HG03521 (cell line): ENCODE measurements around the gene DEFB132.
"Not testable (repeated sequence)": the region's sequence is repeated elsewhere in the genome, so short reads cannot be mapped to it uniquely, and the experiment has no call there.

Source experiments
- ATAC-seq: cut with Tn5 transposase; IDR thresholded peaks from one replicate; pipeline ENCODE4 v1.9.1; 2021; ENCODE audit warnings: mild to moderate bottlenecking, moderate library complexity; ENCODE audit not compliant: unreplicated experiment

DEFB132 gene

GRCh38 chr20:257419-257818 lies at the start of gene DEFB132:
TSS of gene DEFB132 (plus strand) at chr20:257724. CDS start at chr20:257779, 55 bp downstream.
- ATAC-seq: no peak

- no peak for ATAC-seq
These were observed 48.5 kb upstream of the DEFB132 start for GRCh38 chr20:208942-209566.

GRCh38 chr20:210809-211502 lies 46.6 kb upstream of the DEFB132 start:
- no peak for ATAC-seq

GRCh38 chr20:214383-214782 lies 43.1 kb upstream of the DEFB132 start:
- no peak for ATAC-seq

GRCh38 chr20:215796-216195 lies 41.7 kb upstream of the DEFB132 start:
- ATAC-seq: no peak

- no peak for ATAC-seq
These were observed 40.3 kb upstream of the DEFB132 start for GRCh38 chr20:217266-217665.

GRCh38 chr20:219290-220115 lies 38.0 kb upstream of the DEFB132 start:
- ATAC-seq: no peak

GRCh38 chr20:221258-221830 lies 36.2 kb upstream of the DEFB132 start:
- no peak for ATAC-seq

- ATAC-seq: not testable (repeated sequence)
These were observed 31.6 kb upstream of the DEFB132 start for GRCh38 chr20:225879-226278.

- ATAC-seq: no peak
These were observed 30.6 kb upstream of the DEFB132 start, which contains the start of gene DEFB129 for GRCh38 chr20:226958-227357. TSS of gene DEFB129 (plus strand) at chr20:227258. CDS start at chr20:227289, 31 bp downstream.

- no peak for ATAC-seq
These were observed 30.0 kb upstream of the DEFB132 start for GRCh38 chr20:227439-228105.

GRCh38 chr20:235891-236290 lies 21.6 kb upstream of the DEFB132 start:
- ATAC-seq: no peak

GRCh38 chr20:237489-237888 lies 20.0 kb upstream of the DEFB132 start:
- no peak for ATAC-seq

GRCh38 chr20:237929-238328 lies 19.6 kb upstream of the DEFB132 start:
- ATAC-seq: no peak

- no peak for ATAC-seq
These were observed 14.6 kb upstream of the DEFB132 start for GRCh38 chr20:242905-243304.

GRCh38 chr20:251354-251753 lies 6.2 kb upstream of the DEFB132 start:
- no peak for ATAC-seq

GRCh38 chr20:252801-253200 lies 4.7 kb upstream of the DEFB132 start:
- no peak for ATAC-seq

GRCh38 chr20:253447-253846 lies 4.1 kb upstream of the DEFB132 start:
- ATAC-seq: not testable (repeated sequence)

- ATAC-seq: no peak
These were observed 840 bp downstream of the DEFB132 start for GRCh38 chr20:258269-258858.

- no peak for ATAC-seq
These were observed 1.4 kb downstream of the DEFB132 start for GRCh38 chr20:258963-259362.
